ENCODE results near the gene ABCC4. TPM values are rescaled to one million over a fixed set of nuclear protein-coding genes. Genes with fewer than 3 reads are reported as not detected.

Gene ABCC4
- total and polyA plus RNA-seq, 2 experiments from 2014 or later: 9.8 to 23.3 TPM

- no peaks in the 10 kb centered on the region for H3K79me2 ChIP-seq
- H3K36me3 ChIP-seq (replicated peaks; ENCODE audit: insufficient read depth, low read depth): no peaks in the 10 kb centered on the region
- no peaks in the 10 kb centered on the region for H3K9me3 ChIP-seq (ENCODE audit: low read depth)
- H3K27me3 ChIP-seq: no peaks in the 10 kb centered on the region
- H4K20me1 ChIP-seq (ENCODE audit: insufficient read depth, poor library complexity, severe bottlenecking): no peaks in the 10 kb centered on the region
- WGBS (ENCODE audit: low lambda C conversion rate, missing lambda C conversion rate): 83% methylated on average over 3 of the region's 3 CpGs
- H3K27ac ChIP-seq: no peak overlapping the region
- no peaks in the 10 kb centered on the region for H3K9me2 ChIP-seq (replicated peaks; ENCODE audit: insufficient read depth)
- DNase-seq (ENCODE audit: low spot score): no peak
- no peak overlapping the region for H3K4me2 ChIP-seq
- TF ChIP-seq EZH2phosphoT487 (IDR thresholded peaks at IDR 0.05; ENCODE audit: low read depth, severe bottlenecking, unreplicated experiment) (no peak), CTCF (IDR thresholded peaks at IDR 0.05; ENCODE audit: poor library complexity) (no peak), EZH2 (IDR thresholded peaks at IDR 0.05; ENCODE audit: borderline replicate concordance) (no peak)
- H3K4me1 ChIP-seq (ENCODE audit: insufficient read depth): no peaks in the 10 kb centered on the region
- no peak overlapping the region for H3K4me3 ChIP-seq
- H2AFZ ChIP-seq: no peak overlapping the region
Measured at GRCh38 chr13:95216182-95216581, 85.1 kb downstream of the ABCC4 start.

DNA sequence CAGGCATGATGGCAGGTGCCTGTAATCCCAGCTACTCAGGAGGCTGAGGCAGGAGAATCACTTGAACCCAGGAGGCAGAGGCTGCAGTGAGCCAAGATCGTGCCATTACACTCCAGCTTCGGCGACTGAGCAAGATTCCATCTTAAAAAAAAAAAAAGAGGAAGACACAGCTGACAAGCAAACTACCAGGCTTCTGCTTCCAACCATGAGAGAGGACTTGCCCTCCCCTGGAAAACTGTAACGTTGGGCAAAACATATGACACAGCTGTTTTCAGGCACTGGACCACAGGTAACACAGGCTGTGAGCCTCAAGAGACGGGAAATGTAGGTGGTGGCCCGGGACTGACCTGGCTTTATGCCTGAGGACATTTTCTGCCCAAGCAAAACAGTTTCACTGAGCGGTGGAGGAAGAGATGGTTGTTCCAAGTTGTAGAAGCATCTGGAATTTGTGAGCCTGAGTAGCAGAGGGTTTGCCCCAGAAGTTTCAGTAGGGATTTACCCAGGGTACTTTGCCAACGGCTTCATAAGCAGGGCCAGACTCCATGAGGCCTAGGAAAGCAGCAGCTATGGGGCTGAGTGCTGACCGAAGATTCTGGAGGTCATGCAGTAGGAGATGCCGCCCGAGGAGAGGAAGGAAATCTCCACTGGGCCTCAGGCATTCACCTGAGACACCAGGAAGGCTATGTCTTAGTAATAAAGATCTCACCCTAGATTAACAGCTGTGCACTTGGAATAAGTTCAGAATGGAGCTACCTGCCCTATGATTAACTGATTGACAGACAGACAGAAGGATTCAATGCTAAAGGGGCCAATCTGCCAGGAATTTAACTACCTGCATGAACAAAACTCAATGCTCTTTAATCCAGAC lies 88.0 kb downstream of the ABCC4 start:
- H3K4me2 ChIP-seq: no peak overlapping the region
- no peak overlapping the region for H2AFZ ChIP-seq
- H3K36me3 ChIP-seq (replicated peaks; ENCODE audit: insufficient read depth, low read depth): no peaks in the 10 kb centered on the region
- H3K27ac ChIP-seq: no peak overlapping the region
- H3K4me1 ChIP-seq (ENCODE audit: insufficient read depth): no peaks in the 10 kb centered on the region
- no peaks in the 10 kb centered on the region for H3K9me2 ChIP-seq (replicated peaks; ENCODE audit: insufficient read depth)
- no peaks in the 10 kb centered on the region for H4K20me1 ChIP-seq (ENCODE audit: insufficient read depth, poor library complexity, severe bottlenecking)
- H3K79me2 ChIP-seq: no peaks in the 10 kb centered on the region
- H3K4me3 ChIP-seq: no peak overlapping the region
- 80% methylated on average over 11 of the region's 11 CpGs for WGBS (ENCODE audit: low lambda C conversion rate, missing lambda C conversion rate)
- no peak for TF ChIP-seq EZH2phosphoT487 (IDR thresholded peaks at IDR 0.05; ENCODE audit: low read depth, severe bottlenecking, unreplicated experiment)
- TF ChIP-seq CTCF (IDR thresholded peaks at IDR 0.05; ENCODE audit: poor library complexity): no peak
- TF ChIP-seq EZH2 (IDR thresholded peaks at IDR 0.05; ENCODE audit: borderline replicate concordance): no peak
- no peak for DNase-seq (ENCODE audit: low spot score)
- H3K27me3 ChIP-seq: no peaks in the 10 kb centered on the region
- H3K9me3 ChIP-seq (ENCODE audit: low read depth): no peaks in the 10 kb centered on the region

GRCh38 chr13:95209109-95209508 lies 92.1 kb downstream of the ABCC4 start:
- Histone ChIP-seq H3K9me2 (replicated peaks; ENCODE audit: insufficient read depth) (no peaks in the 10 kb centered on the region), H3K27me3 (no peaks in the 10 kb centered on the region), H3K4me2 (no peak overlapping the region), H3K4me3 (no peak overlapping the region), H3K27ac (no peak overlapping the region), H3K36me3 (replicated peaks; ENCODE audit: insufficient read depth, low read depth) (no peaks in the 10 kb centered on the region), H4K20me1 (ENCODE audit: insufficient read depth, poor library complexity, severe bottlenecking) (no peaks in the 10 kb centered on the region), H3K9me3 (ENCODE audit: low read depth) (no peaks in the 10 kb centered on the region), H3K4me1 (ENCODE audit: insufficient read depth) (no peaks in the 10 kb centered on the region), H2AFZ (no peak overlapping the region), H3K79me2 (no peaks in the 10 kb centered on the region)
- TF ChIP-seq EZH2 (IDR thresholded peaks at IDR 0.05; ENCODE audit: borderline replicate concordance) (no peak), EZH2phosphoT487 (IDR thresholded peaks at IDR 0.05; ENCODE audit: low read depth, severe bottlenecking, unreplicated experiment) (no peak), CTCF (IDR thresholded peaks at IDR 0.05; ENCODE audit: poor library complexity) (no peak)
- DNase-seq (ENCODE audit: low spot score): no peak
- 95% methylated on average over 1 of the region's 1 CpG for WGBS (ENCODE audit: low lambda C conversion rate, missing lambda C conversion rate)

All from hepatocyte (in vitro differentiated cells).